Panc1 (cell line): ENCODE results near the gene SMC6. TPM values are rescaled to one million over a fixed set of nuclear protein-coding genes. Genes with fewer than 3 reads are reported as not detected.
A peak's percentile ranks its signal among the peaks of the same experiment; 100 is the strongest.

Experiments
- ATAC-seq: fragments of 200-7000 bp; cut with Tn5 transposase; 2 replicates; pipeline ENCODE4 v1.9.1; 2020; ENCODE audit warnings: mild to moderate bottlenecking, moderate library complexity
- BruUV-seq: library from RNA; stranded (reverse); fragments of 400-500 nt; replicated peaks from 2 replicates; lab custom pipeline; 2021; lab: Mats Ljungman, UMichigan
- CTCF ChIA-PET: fragments of 300-600 bp; sonication (Branson Sonifier 250); formaldehyde crosslinking; loops from one replicate; lab custom pipeline; 2022; ENCODE audit warnings: antibody characterized with exemption; lab: Charles Lee
- POLR2A ChIA-PET: fragments of 300-600 bp; sonication (Branson Sonifier 250); formaldehyde crosslinking; loops from one replicate; lab custom pipeline; 2022; ENCODE audit warnings: antibody characterized with exemption; lab: Charles Lee
- DNase-seq: peaks from one replicate; pipeline ENCODE4 v3.0.0-alpha.2; 2010; ENCODE audit warnings: low read depth, low spot score
- H3K27ac ChIP-seq: 2 replicates; pipeline ENCODE4 v1.5.1; 2011; ENCODE audit warnings: mild to moderate bottlenecking, low read length, inconsistent platforms
- H3K27me3 ChIP-seq: fragments of 200-500 bp; sonication (Bioruptor generic); 2 replicates; pipeline ENCODE4 v1.6.0; 2014; ENCODE audit warnings: low read length, inconsistent platforms; ENCODE audit not compliant: control insufficient read depth, insufficient read depth
- H3K36me3 ChIP-seq: fragments of 200-500 bp; sonication (Bioruptor generic); 2 replicates; pipeline ENCODE4 v1.5.1; 2014; ENCODE audit warnings: inconsistent platforms, mild to moderate bottlenecking, low read length, moderate library complexity; ENCODE audit not compliant: control insufficient read depth, insufficient read depth
- H3K4me1 ChIP-seq: 2 replicates; pipeline ENCODE4 v1.5.1; 2011; ENCODE audit warnings: inconsistent platforms, mild to moderate bottlenecking, low read length, moderate library complexity; ENCODE audit not compliant: control insufficient read depth, insufficient read depth
- H3K4me3 ChIP-seq, 2 experiments: 2 replicates each; pipeline ENCODE4 v1.5.1; 2011 to 2012; ENCODE audit warnings: low read depth in 2 of 2, low read length in 2 of 2, mild to moderate bottlenecking in 2 of 2, inconsistent platforms in 1 of 2, moderate library complexity in 1 of 2
- H3K9me3 ChIP-seq: fragments of 200-500 bp; sonication (Bioruptor generic); 2 replicates; pipeline ENCODE4 v1.5.1; 2014; ENCODE audit warnings: low read depth, mild to moderate bottlenecking, inconsistent platforms, low read length, moderate library complexity; ENCODE audit not compliant: control insufficient read depth, insufficient read depth
- CTCF ChIP-seq: fragments of 450-650 bp; IDR thresholded peaks from 2 replicates; pipeline ENCODE4 v1.5.1; 2017; ENCODE audit warnings: mild to moderate bottlenecking
- POLR2AphosphoS5 ChIP-seq: IDR thresholded peaks from 2 replicates; pipeline ENCODE4 v1.6.1; 2012; ENCODE audit warnings: mild to moderate bottlenecking, low read depth, low read length, moderate library complexity
- REST ChIP-seq, 2 experiments: IDR thresholded peaks; 2 replicates each; pipeline ENCODE4 v1.6.1; 2011 to 2012; ENCODE audit warnings: low read depth in 2 of 2, control low read depth in 1 of 2, low read length in 1 of 2, mild to moderate bottlenecking in 1 of 2, moderate library complexity in 1 of 2; ENCODE audit not compliant: insufficient read depth in 1 of 2
- SIN3A ChIP-seq: IDR thresholded peaks from 2 replicates; pipeline ENCODE4 v1.6.1; 2012; ENCODE audit warnings: low read depth, mild to moderate bottlenecking, low read length, moderate library complexity, borderline replicate concordance; ENCODE audit not compliant: insufficient read depth
- TCF7L2 ChIP-seq: IDR thresholded peaks from 2 replicates; pipeline ENCODE4 v1.6.1; 2011; ENCODE audit warnings: mild to moderate bottlenecking, low read depth, low read length, inconsistent platforms
- in situ Hi-C: cut with HindIII; loops from 2 replicates; pipeline ENCODE4 v1.10.0; 2016; ENCODE audit warnings: low sequenced_read_pairs, low pct_unique_long_range_greater_than_20kb
- intact Hi-C: fragments of 100-400 bp; cut with micrococcal nuclease; formaldehyde crosslinking; loops from one replicate; pipeline ENCODE4 v1.10.0; 2022; ENCODE audit not compliant: unreplicated experiment
- total RNA-seq: library from RNA; stranded (reverse); gene quantifications from one replicate; pipeline ENCODE4 v1.2.1, GENCODE V29; 2021; ENCODE audit not compliant: unreplicated experiment

Gene SMC6
- total RNA-seq, 1 experiment from 2014 or later = 43.8 TPM

GRCh38 chr2:17758118-17758517 is 4.5 kb upstream of the SMC6 start:
- ATAC-seq = no peak
- intact Hi-C loops = no loop called here
- peaks cover 15% of the 10 kb centered on the region for H3K36me3 ChIP-seq
- in situ Hi-C loops = no loop called here
- no peaks in the 10 kb centered on the region for H3K27me3 ChIP-seq
- no peaks in the 10 kb centered on the region for H3K9me3 ChIP-seq
- ChIA-PET CTCF (no interaction called here), POLR2A (no interaction called here)
- no TSS peak for BruUV-seq
- H3K27ac ChIP-seq = peak overlapping the region; percentile 44; the same call in 1 of the 2 replicates
- peaks cover 21% of the 10 kb centered on the region for H3K4me1 ChIP-seq
- TF ChIP-seq REST (IDR thresholded peaks at IDR 0.05; ENCODE audit: insufficient read depth in 1 of 2, low read depth in 2 of 2, low read length in 1 of 2) (no peak), TCF7L2 (no peak), CTCF (no peak), POLR2AphosphoS5 (no peak), SIN3A (no peak)
- H3K4me3 ChIP-seq = no peak overlapping the region
- DNase-seq = no peak

- POLR2A ChIA-PET = no interaction called here
- CTCF ChIA-PET = no interaction called here
- peaks cover 14% of the 10 kb centered on the region for H3K36me3 ChIP-seq
- no peaks in the 10 kb centered on the region for H3K9me3 ChIP-seq
- no peaks in the 10 kb centered on the region for H3K27me3 ChIP-seq
- H3K4me1 ChIP-seq = peaks cover 25% of the 10 kb centered on the region
- no peak for TF ChIP-seq POLR2AphosphoS5
- TF ChIP-seq SIN3A = no peak
- TF ChIP-seq CTCF = no peak; the same call in 1 of the 2 replicates
- TF ChIP-seq TCF7L2 = no peak
- no peak for TF ChIP-seq REST (IDR thresholded peaks at IDR 0.05; ENCODE audit: insufficient read depth in 1 of 2, low read depth in 2 of 2, low read length in 1 of 2)
- H3K4me3 ChIP-seq = no peak overlapping the region
- peak overlapping the region; percentile 74; the same call in 1 of the 2 replicates for H3K27ac ChIP-seq
- in situ Hi-C loops = no loop called here
- intact Hi-C loops = no loop called here
- ATAC-seq (no peak), DNase-seq (no peak)
- no TSS peak for BruUV-seq
These were observed 3.7 kb upstream of the SMC6 start for GRCh38 chr2:17757321-17757720.
